Measurements from ENCODE around the gene LTBP3.
"Not testable (repeated sequence)": the region's sequence is repeated elsewhere in the genome, so short reads cannot be mapped to it uniquely, and the experiment has no call there.

LTBP3 gene

GRCh38 chr11:65516135-65516968 is 41.8 kb downstream of the LTBP3 start:
- no peak for DNase-seq
- no peaks in the 10 kb centered on the region for H3K27me3 ChIP-seq (ENCODE audit: insufficient read depth, low read depth, severe bottlenecking)
- no peak overlapping the region for H3K4me3 ChIP-seq (ENCODE audit: low read depth, low read length)
- no peaks in the 10 kb centered on the region for H3K36me3 ChIP-seq
- no peak for TF ChIP-seq CTCF (IDR thresholded peaks at IDR 0.05; ENCODE audit: low read depth, low read length)
- H3K9me3 ChIP-seq (ENCODE audit: severe bottlenecking): peaks cover 2% of the 10 kb centered on the region
- H3K27ac ChIP-seq: peak overlapping the region; percentile 40

GRCh38 chr11:65512311-65512710 is 45.8 kb downstream of the LTBP3 start:
- not testable (repeated sequence) for H3K27ac ChIP-seq; H3K27me3 ChIP-seq (ENCODE audit: insufficient read depth, low read depth, severe bottlenecking); H3K4me3 ChIP-seq (ENCODE audit: low read depth, low read length); DNase-seq; H3K36me3 ChIP-seq; H3K9me3 ChIP-seq (ENCODE audit: severe bottlenecking)

GRCh38 chr11:65506772-65507505 is 51.2 kb downstream of the LTBP3 start:
- Histone ChIP-seq H3K27ac (peak overlapping the region; percentile 54), H3K9me3 (ENCODE audit: severe bottlenecking) (no peaks in the 10 kb centered on the region), H3K36me3 (peaks cover 52% of the 10 kb centered on the region), H3K27me3 (ENCODE audit: insufficient read depth, low read depth, severe bottlenecking) (no peaks in the 10 kb centered on the region), H3K4me3 (ENCODE audit: low read depth, low read length) (no peak overlapping the region)
- peak; percentile 86 for DNase-seq
- TF ChIP-seq CTCF (IDR thresholded peaks at IDR 0.05; ENCODE audit: low read depth, low read length): no peak

GRCh38 chr11:65506290-65506771 is 51.8 kb downstream of the LTBP3 start:
- TF ChIP-seq CTCF (IDR thresholded peaks at IDR 0.05; ENCODE audit: low read depth, low read length): no peak
- peaks cover 58% of the 10 kb centered on the region for H3K36me3 ChIP-seq

GRCh38 chr11:65505466-65506289 is 52.5 kb downstream of the LTBP3 start:
- peak overlapping the region; percentile 38 for H3K27ac ChIP-seq
- H3K27me3 ChIP-seq (ENCODE audit: insufficient read depth, low read depth, severe bottlenecking): no peaks in the 10 kb centered on the region
- H3K9me3 ChIP-seq (ENCODE audit: severe bottlenecking): no peaks in the 10 kb centered on the region
- no peak for TF ChIP-seq CTCF (IDR thresholded peaks at IDR 0.05; ENCODE audit: low read depth, low read length)
- peaks cover 64% of the 10 kb centered on the region for H3K36me3 ChIP-seq
- H3K4me3 ChIP-seq (ENCODE audit: low read depth, low read length): peak overlapping the region; percentile 89
- peak; percentile 26 for DNase-seq

More at GRCh38 chr11:65506290-65506771, 51.8 kb downstream of the LTBP3 start:
- no peaks in the 10 kb centered on the region for H3K9me3 ChIP-seq (ENCODE audit: severe bottlenecking)
- no peaks in the 10 kb centered on the region for H3K27me3 ChIP-seq (ENCODE audit: insufficient read depth, low read depth, severe bottlenecking)
- DNase-seq: no peak
- H3K4me3 ChIP-seq (ENCODE audit: low read depth, low read length): peak overlapping the region; percentile 89
- H3K27ac ChIP-seq: peak overlapping the region; percentile 54

All from WERI-Rb-1 (cell line).